ENCODE data around the gene VEPH1. TPM values are rescaled to one million over a fixed set of nuclear protein-coding genes. Genes with fewer than 3 reads are reported as not detected.

The VEPH1 gene
- total RNA-seq, 2 donors from 2014 or later, result 0.21 TPM; not detected in 1

DNA sequence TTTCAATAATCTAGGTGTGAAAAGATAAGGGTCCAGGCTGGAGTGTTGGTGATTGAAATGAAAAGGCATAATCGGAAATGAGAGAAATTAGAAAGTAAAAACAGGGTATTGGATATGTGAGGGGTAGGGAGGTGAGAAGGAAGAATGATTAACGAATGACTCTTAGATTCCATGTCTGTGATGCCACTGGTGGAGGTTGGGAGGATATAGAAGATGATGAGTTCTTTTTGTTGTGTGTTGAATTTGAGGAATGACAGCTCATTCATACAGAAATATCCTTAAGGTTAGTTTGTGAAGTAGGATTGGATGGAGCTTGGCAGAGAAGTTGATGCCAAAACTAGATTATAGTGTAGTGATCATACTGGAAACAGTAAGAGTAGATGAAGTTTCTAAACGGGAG lies 271.1 kb downstream of the VEPH1 start:
- TF ChIP-seq, protein P1, sequence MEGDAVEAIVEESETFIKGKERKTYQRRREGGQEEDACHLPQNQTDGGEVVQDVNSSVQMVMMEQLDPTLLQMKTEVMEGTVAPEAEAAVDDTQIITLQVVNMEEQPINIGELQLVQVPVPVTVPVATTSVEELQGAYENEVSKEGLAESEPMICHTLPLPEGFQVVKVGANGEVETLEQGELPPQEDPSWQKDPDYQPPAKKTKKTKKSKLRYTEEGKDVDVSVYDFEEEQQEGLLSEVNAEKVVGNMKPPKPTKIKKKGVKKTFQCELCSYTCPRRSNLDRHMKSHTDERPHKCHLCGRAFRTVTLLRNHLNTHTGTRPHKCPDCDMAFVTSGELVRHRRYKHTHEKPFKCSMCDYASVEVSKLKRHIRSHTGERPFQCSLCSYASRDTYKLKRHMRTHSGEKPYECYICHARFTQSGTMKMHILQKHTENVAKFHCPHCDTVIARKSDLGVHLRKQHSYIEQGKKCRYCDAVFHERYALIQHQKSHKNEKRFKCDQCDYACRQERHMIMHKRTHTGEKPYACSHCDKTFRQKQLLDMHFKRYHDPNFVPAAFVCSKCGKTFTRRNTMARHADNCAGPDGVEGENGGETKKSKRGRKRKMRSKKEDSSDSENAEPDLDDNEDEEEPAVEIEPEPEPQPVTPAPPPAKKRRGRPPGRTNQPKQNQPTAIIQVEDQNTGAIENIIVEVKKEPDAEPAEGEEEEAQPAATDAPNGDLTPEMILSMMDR (IDR thresholded peaks at IDR 0.05), result no peak
- Histone ChIP-seq H3K36me3 (no peaks in the 10 kb centered on the region), H3K4me1 (ENCODE audit: control insufficient read depth in 1 of 2, low read depth in 2 of 2) (no peaks in the 10 kb centered on the region), H3K4me3 (no peak overlapping the region), H3K27ac (no peak overlapping the region), H3K27me3 (replicated peaks; ENCODE audit: insufficient read depth) (no peaks in the 10 kb centered on the region), H3K9me3 (no peaks in the 10 kb centered on the region)
- ATAC-seq (ENCODE audit: insufficient number of reproducible peaks, low FRiP score, low read depth), result no peak
- DNase-seq (ENCODE audit: low spot score), result no peak

DNA sequence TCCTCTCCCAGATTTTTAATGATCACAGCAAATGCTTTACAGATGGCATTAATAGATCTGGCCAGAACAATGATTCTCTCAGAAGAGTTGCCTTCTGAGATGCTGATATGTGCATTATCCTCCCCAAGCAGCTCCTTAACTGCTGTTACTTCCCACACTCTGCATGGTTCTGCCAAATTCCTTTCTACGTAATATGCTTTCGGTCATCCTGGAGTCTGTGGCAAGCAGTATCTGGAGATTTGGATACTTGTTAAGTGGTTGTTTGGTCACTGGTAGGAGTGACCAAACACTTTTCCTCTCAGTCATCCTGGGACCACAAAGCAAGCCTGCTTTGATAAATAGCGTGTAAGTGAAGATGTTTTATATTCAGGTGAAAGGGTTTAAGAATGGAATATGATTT lies 272.1 kb downstream of the VEPH1 start:
- TF ChIP-seq, protein P1 (IDR thresholded peaks at IDR 0.05), result no peak
- no peak for ATAC-seq (ENCODE audit: insufficient number of reproducible peaks, low FRiP score, low read depth)
- H3K27me3 ChIP-seq (replicated peaks; ENCODE audit: insufficient read depth), result no peaks in the 10 kb centered on the region
- no peaks in the 10 kb centered on the region for H3K4me1 ChIP-seq (ENCODE audit: control insufficient read depth in 1 of 2, low read depth in 2 of 2)
- no peak overlapping the region for H3K4me3 ChIP-seq
- H3K36me3 ChIP-seq, result no peaks in the 10 kb centered on the region
- DNase-seq (ENCODE audit: low spot score), result no peak
- no peaks in the 10 kb centered on the region for H3K9me3 ChIP-seq
- H3K27ac ChIP-seq, result no peak overlapping the region

DNA sequence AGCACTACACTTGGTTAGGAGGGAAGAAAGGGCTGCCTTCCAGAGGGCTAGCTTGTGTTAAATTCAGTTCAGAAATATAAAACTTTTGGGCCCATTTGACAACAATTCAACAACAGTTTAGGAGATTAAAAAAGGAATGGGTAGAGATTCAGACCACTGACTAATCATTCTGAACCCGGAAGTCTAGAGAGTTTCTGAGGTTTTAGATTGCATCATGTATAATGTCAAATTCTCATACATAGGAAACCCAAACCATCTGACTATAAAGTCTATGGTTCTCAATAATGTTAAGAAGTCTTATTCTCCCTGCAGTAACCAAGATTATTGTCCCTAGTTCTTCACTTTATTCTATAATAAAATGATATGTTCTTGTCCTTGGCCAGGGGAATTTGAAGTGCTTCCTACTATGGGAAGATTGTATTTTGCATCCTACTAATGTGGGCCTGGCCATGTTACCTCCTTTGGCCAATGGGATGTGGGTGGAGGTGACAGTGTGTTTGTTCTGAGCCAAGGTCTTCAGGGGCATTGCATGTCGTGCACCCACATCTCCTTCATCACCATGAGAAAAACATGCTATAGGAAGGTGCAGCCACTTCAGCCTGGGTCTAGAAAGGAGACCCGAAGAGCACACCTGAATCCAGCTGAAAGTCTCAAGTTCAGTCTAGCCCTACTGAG lies 276.9 kb downstream of the VEPH1 start:
- Histone ChIP-seq H3K9me3 (no peaks in the 10 kb centered on the region), H3K27me3 (replicated peaks; ENCODE audit: insufficient read depth) (no peaks in the 10 kb centered on the region), H3K27ac (no peak overlapping the region), H3K4me3 (no peak overlapping the region), H3K4me1 (ENCODE audit: control insufficient read depth in 1 of 2, low read depth in 2 of 2) (no peaks in the 10 kb centered on the region), H3K36me3 (no peaks in the 10 kb centered on the region)
- DNase-seq (ENCODE audit: low spot score), result no peak
- TF ChIP-seq, protein P1 (IDR thresholded peaks at IDR 0.05), result no peak
- no peak for ATAC-seq (ENCODE audit: insufficient number of reproducible peaks, low FRiP score, low read depth)

DNA sequence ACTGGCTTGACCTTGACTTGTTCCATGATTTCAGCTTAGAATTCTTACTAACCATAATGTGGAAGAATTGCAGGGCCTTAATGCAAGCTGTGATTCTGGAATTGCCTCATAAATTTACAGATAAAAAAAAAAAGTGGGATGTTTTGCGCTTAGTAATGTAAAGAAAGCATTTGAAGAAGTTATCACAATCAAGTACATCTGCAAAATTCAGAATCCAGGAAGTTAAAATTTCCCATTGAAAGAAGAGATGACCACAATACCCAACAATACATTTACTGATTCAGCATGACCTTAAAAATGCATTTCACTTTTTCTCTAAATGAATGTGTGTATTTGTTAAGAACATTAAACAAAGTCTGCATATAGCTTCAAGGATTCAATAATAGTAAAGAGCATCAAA lies 278.2 kb downstream of the VEPH1 start:
- TF ChIP-seq, protein P1 (IDR thresholded peaks at IDR 0.05), result no peak
- DNase-seq (ENCODE audit: low spot score) (no peak), ATAC-seq (ENCODE audit: insufficient number of reproducible peaks, low FRiP score, low read depth) (no peak)
- Histone ChIP-seq H3K27me3 (replicated peaks; ENCODE audit: insufficient read depth) (no peaks in the 10 kb centered on the region), H3K4me1 (ENCODE audit: control insufficient read depth in 1 of 2, low read depth in 2 of 2) (no peaks in the 10 kb centered on the region), H3K4me3 (no peak overlapping the region), H3K27ac (no peak overlapping the region), H3K36me3 (no peaks in the 10 kb centered on the region), H3K9me3 (no peaks in the 10 kb centered on the region)

DNA sequence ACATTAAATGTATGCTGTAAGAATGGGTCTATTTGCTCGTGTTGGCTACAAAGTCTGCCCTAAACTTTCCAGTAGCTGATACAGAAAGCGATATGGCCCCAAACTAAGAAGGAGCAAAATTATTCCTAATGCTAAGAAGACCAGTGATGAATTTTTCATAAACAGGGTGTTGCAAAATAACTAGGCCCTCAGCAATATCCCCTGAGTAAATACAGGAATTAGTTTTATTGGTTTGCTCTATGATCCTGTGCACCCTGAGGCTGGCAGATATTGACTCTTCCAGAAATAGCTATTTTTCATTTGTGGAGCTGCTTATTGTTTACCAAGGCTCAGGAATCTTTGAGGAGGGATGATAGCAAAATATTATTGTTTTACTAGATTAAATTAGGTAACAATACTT lies 282.3 kb downstream of the VEPH1 start:
- DNase-seq (ENCODE audit: low spot score) (no peak), ATAC-seq (ENCODE audit: insufficient number of reproducible peaks, low FRiP score, low read depth) (no peak)
- TF ChIP-seq, protein P1 (IDR thresholded peaks at IDR 0.05), result no peak

More for the DNA sequence above, 282.3 kb downstream of the VEPH1 start:
- H3K9me3 ChIP-seq, result no peaks in the 10 kb centered on the region
- H3K27ac ChIP-seq, result no peak overlapping the region
- H3K4me1 ChIP-seq (ENCODE audit: control insufficient read depth in 1 of 2, low read depth in 2 of 2), result no peaks in the 10 kb centered on the region
- no peak overlapping the region for H3K4me3 ChIP-seq
- H3K36me3 ChIP-seq, result no peaks in the 10 kb centered on the region
- no peaks in the 10 kb centered on the region for H3K27me3 ChIP-seq (replicated peaks; ENCODE audit: insufficient read depth)
